OCI-LY3 (cell line): ENCODE results near the gene GHR.

Source experiments
- CTCF ChIP-seq: fragments of 200-600, 300-600 bp; sonication (generic); IDR thresholded peaks from 2 replicates; pipeline ENCODE4 v1.5.1; 2014; ENCODE audit warnings: antibody characterized with exemption, low read length, low read depth
- EZH2phosphoT487 ChIP-seq: fragments of 200-600 bp; shearing (Covaris generic); IDR thresholded peaks from 2 replicates; pipeline ENCODE4 v1.6.1; 2018; ENCODE audit warnings: antibody characterized with exemption, mixed run types, low read depth

- TF ChIP-seq CTCF: no peak
- TF ChIP-seq EZH2phosphoT487: no peak
Measured at GRCh38 chr5:42768106-42768504, 344.9 kb downstream of the GHR start.
